ENCODE measurements around the gene ADGRG7. TPM values are rescaled to one million over a fixed set of nuclear protein-coding genes. Genes with fewer than 3 reads are reported as not detected.

The ADGRG7 gene
- total and polyA plus RNA-seq, 2 donors (not counting 1 experiment from before 2014, with no cell fraction given), result not detected

DNA sequence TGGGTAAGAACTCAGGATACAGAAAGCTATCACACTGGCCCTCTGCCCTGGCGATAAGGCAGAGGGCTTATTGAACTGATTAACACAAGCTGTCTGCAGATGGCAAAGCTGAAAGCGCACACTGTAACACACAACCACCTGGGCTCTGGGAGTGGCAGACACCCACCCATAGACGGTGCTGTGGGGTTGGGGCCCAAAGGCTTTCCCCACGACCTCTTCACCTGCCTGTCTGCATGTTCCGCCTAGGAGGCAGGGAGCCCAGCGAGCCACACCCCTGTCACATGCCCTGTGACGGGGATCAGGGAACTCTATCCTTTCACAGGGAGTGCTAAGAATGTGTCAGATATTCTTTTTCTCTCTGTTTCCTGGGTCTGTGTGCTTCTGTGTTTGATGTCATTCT is 87.8 kb downstream of the ADGRG7 start:
- WGBS (ENCODE audit: insufficient coverage), result 94% methylated on average over 7 of the region's 7 CpGs
- Histone ChIP-seq H3K9ac (ENCODE audit: low read length) (no peak overlapping the region), H3K36me3 (replicated peaks in 1 of 2; ENCODE audit: control extremely low read depth in 1 of 2, control insufficient read depth in 1 of 2, extremely low read depth in 1 of 2, insufficient read depth in 2 of 2, low read length in 1 of 2) (no peaks in the 10 kb centered on the region), H3K27ac (ENCODE audit: low read length in 2 of 2) (no peak overlapping the region), H2AFZ (ENCODE audit: insufficient read depth, low read depth, low read length, poor library complexity, severe bottlenecking) (no peak overlapping the region), H3K27me3 (replicated peaks in 1 of 4; ENCODE audit: control extremely low read depth in 1 of 4, control insufficient read depth in 3 of 4, insufficient read depth in 4 of 4, low read length in 3 of 4) (peaks cover 0 to 41% (median 8%) of the 10 kb centered on the region in 4 experiments), H3K4me1 (ENCODE audit: control insufficient read depth in 2 of 2, insufficient read depth in 2 of 2, low read length in 2 of 2) (no peaks in the 10 kb centered on the region), H3K4me3 (ENCODE audit: control extremely low read depth in 1 of 5, extremely low read depth in 1 of 5, insufficient read depth in 1 of 5, low read depth in 2 of 5, low read length in 4 of 5) (no peak overlapping the region), H4K20me1 (ENCODE audit: control insufficient read depth, insufficient read depth, low read length, poor library complexity, severe bottlenecking) (no peaks in the 10 kb centered on the region), H3K4me2 (replicated peaks; ENCODE audit: low read depth, low read length, poor library complexity, severe bottlenecking) (no peak overlapping the region), H3K9me3 (ENCODE audit: control extremely low read depth in 1 of 3, control insufficient read depth in 2 of 3, insufficient read depth in 1 of 3, low read length in 2 of 3) (no peaks in the 10 kb centered on the region), H3K79me2 (ENCODE audit: control insufficient read depth, insufficient read depth, low read length) (no peaks in the 10 kb centered on the region)
- Mint-ChIP-seq H3K4me1 (no peaks in the 10 kb centered on the region), H3K4me3 (no peak overlapping the region), H3K27ac (no peak overlapping the region), H3K27me3 (peaks cover 61% of the 10 kb centered on the region), H3K9me3 (ENCODE audit: insufficient read depth) (no peaks in the 10 kb centered on the region)
- POLR2A ChIA-PET, result no interaction called here
- ATAC-seq (ENCODE audit: low read depth) (no peak), DNase-seq (no peak)
- CTCF ChIA-PET, result no interaction called here
- TF ChIP-seq EZH2 (IDR thresholded peaks at IDR 0.05; ENCODE audit: borderline replicate concordance, insufficient read depth, low read depth, low read length, poor library complexity, severe bottlenecking), result no peak
- TF ChIP-seq, protein P1, sequence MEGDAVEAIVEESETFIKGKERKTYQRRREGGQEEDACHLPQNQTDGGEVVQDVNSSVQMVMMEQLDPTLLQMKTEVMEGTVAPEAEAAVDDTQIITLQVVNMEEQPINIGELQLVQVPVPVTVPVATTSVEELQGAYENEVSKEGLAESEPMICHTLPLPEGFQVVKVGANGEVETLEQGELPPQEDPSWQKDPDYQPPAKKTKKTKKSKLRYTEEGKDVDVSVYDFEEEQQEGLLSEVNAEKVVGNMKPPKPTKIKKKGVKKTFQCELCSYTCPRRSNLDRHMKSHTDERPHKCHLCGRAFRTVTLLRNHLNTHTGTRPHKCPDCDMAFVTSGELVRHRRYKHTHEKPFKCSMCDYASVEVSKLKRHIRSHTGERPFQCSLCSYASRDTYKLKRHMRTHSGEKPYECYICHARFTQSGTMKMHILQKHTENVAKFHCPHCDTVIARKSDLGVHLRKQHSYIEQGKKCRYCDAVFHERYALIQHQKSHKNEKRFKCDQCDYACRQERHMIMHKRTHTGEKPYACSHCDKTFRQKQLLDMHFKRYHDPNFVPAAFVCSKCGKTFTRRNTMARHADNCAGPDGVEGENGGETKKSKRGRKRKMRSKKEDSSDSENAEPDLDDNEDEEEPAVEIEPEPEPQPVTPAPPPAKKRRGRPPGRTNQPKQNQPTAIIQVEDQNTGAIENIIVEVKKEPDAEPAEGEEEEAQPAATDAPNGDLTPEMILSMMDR (IDR thresholded peaks at IDR 0.05), result no peak
- intact Hi-C loops (cut with micrococcal nuclease), result no loop called here

DNA sequence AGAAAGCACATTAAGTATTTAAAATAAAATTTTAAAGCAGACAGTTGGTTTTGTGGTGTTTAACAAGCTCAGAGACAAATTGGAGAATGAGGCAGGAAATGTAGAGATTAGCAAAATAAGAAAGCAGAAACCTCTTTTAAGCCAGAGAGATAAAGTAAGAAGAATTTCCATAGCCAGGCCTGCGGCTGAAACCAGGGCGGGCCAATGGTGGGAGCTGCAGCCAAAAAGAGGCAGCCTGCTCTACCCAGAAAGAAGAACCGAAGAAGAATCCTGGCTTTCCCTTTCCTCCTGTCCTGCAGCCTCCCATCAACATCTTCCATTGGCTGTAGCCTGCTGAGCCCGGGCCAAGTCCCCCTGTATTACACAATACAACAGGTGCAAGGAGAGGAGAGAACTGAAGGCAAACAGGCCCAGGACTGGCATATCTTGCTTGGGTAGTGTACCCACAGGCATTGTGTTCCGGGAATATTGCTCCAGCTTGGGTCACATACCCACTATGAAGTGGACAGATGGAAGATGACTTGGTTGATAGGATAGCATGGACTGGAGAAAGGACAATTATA is 88.4 kb downstream of the ADGRG7 start:
- TF ChIP-seq, protein P1 (IDR thresholded peaks at IDR 0.05), result no peak
- TF ChIP-seq EZH2 (IDR thresholded peaks at IDR 0.05; ENCODE audit: borderline replicate concordance, insufficient read depth, low read depth, low read length, poor library complexity, severe bottlenecking), result no peak
- Histone ChIP-seq H3K27ac (ENCODE audit: low read length in 2 of 2) (no peak overlapping the region), H3K9me3 (ENCODE audit: control extremely low read depth in 1 of 3, control insufficient read depth in 2 of 3, insufficient read depth in 1 of 3, low read length in 2 of 3) (no peaks in the 10 kb centered on the region), H2AFZ (ENCODE audit: insufficient read depth, low read depth, low read length, poor library complexity, severe bottlenecking) (no peak overlapping the region), H3K36me3 (replicated peaks in 1 of 2; ENCODE audit: control extremely low read depth in 1 of 2, control insufficient read depth in 1 of 2, extremely low read depth in 1 of 2, insufficient read depth in 2 of 2, low read length in 1 of 2) (no peaks in the 10 kb centered on the region), H3K79me2 (ENCODE audit: control insufficient read depth, insufficient read depth, low read length) (no peaks in the 10 kb centered on the region), H4K20me1 (ENCODE audit: control insufficient read depth, insufficient read depth, low read length, poor library complexity, severe bottlenecking) (no peaks in the 10 kb centered on the region), H3K4me3 (ENCODE audit: control extremely low read depth in 1 of 5, extremely low read depth in 1 of 5, insufficient read depth in 1 of 5, low read depth in 2 of 5, low read length in 4 of 5) (no peak overlapping the region), H3K27me3 (replicated peaks in 1 of 4; ENCODE audit: control extremely low read depth in 1 of 4, control insufficient read depth in 3 of 4, insufficient read depth in 4 of 4, low read length in 3 of 4) (peaks cover 0 to 37% (median 7%) of the 10 kb centered on the region in 4 experiments), H3K4me2 (replicated peaks; ENCODE audit: low read depth, low read length, poor library complexity, severe bottlenecking) (no peak overlapping the region), H3K4me1 (ENCODE audit: control insufficient read depth in 2 of 2, insufficient read depth in 2 of 2, low read length in 2 of 2) (no peaks in the 10 kb centered on the region), H3K9ac (ENCODE audit: low read length) (no peak overlapping the region)
- DNase-seq (no peak), ATAC-seq (ENCODE audit: low read depth) (no peak)
- Mint-ChIP-seq H3K27me3 (peaks cover 59% of the 10 kb centered on the region), H3K9me3 (ENCODE audit: insufficient read depth) (no peaks in the 10 kb centered on the region), H3K4me1 (no peaks in the 10 kb centered on the region), H3K4me3 (no peak overlapping the region), H3K27ac (no peak overlapping the region)
- WGBS (ENCODE audit: insufficient coverage), result 100% methylated on average over 3 of the region's 5 CpGs
- ChIA-PET POLR2A (no interaction called here), CTCF (no interaction called here)
- intact Hi-C loops (cut with micrococcal nuclease), result no loop called here
